Effector CD4-positive, alpha-beta T cell (primary cell): ENCODE results near the gene DDX49.
"Not testable (repeated sequence)": the region's sequence is repeated elsewhere in the genome, so short reads cannot be mapped to it uniquely, and the experiment has no call there.

ENCODE experiments used
- DNase-seq: peaks from one replicate; pipeline ENCODE4 v3.0.0-alpha.2; 2020

Gene DDX49

DNA sequence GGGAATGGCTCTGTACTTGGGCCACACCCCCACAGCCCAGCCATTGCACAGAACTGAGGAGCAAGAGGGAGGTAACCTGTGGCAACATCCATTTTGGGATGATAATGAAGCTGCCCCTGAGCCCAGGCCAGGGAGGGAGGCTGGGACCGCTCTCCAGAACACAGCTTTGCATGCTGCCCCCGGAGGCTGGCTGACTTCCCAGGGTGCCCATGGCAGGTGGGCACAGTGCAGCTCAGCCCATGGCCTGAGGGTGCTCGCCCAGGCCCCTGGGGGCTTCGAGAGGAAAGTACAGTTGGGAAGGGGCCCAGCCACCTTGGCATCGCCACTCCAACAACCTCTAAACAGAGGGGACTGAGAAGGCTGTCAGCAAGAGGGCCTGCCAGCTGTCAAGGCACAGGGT, 6.0 kb upstream of the DDX49 start:
- no peak for DNase-seq

DNA sequence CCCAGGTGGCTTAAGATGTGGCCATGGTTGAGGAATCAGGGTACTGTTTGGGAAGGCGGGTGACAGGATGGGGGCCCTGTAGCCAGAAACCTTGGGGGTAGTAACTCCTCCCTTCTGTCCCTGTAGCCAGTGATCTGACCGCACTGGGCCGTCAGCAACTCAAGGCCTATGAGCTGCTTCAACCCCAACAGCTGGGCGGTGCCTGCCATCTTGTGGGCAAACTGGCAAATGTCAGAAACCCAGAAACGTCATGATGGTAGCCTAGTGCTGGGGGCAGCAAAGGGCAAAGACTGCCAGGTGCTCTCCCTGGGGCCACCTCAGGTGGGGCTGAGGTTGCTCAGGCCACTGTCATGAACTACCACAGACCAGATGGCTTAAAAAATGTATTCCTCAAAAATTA, 3.9 kb upstream of the DDX49 start:
- no peak for DNase-seq

DNA sequence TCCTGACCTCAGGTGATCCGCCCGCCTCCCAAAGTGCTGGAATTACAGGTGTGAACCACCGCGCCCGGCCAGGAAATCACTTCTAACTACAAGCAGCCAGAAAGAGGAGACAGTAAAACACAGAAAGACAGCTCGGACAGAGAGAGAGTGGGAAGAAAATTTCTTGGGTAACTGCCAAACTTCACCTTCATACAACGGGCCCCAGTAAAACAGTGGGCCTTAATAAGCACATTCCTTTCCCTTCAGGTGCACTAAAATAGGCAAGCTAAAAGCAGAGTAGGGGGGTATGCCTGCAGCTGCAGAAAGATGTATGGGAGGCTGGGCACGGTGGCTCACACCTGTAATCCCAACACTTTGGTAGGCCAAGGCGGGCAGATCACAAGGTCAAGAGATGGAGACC, 1.9 kb upstream of the DDX49 start:
- DNase-seq: not testable (repeated sequence)

DNA sequence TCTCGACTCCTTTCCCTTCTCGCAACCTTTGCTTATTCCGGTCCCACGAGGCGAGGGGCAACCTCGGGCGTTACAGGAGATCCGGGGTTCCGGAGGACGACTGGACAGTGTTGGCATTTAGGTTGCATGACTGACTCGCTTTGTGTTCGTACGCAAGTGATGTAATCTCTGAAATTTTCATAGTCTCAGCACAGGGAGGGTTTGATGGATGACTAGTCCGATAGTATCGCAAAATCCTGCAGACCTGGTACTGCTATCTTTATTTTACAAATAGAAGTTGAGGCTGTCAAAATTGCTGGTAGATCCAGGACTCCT, 342 bp downstream of the DDX49 start:
- no peak for DNase-seq

DNA sequence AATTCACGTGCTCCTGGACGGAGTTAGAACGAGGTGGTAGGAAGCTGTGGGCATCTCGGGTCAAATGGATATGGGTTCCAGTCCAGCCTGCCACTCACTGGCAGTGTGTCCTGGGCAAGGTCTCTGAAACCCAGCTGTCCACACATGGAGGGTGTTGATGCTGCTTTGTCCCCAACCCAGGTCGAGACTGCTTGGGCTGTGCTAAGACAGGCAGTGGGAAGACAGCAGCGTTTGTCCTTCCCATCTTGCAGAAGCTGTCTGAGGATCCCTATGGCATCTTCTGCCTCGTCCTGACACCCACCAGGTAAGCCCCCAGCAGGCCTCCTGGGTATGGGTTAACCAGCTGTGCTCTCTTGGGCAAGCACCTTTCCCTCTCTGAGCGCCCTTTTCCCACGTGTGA, 885 bp downstream of the DDX49 start:
- no peak for DNase-seq

DNA sequence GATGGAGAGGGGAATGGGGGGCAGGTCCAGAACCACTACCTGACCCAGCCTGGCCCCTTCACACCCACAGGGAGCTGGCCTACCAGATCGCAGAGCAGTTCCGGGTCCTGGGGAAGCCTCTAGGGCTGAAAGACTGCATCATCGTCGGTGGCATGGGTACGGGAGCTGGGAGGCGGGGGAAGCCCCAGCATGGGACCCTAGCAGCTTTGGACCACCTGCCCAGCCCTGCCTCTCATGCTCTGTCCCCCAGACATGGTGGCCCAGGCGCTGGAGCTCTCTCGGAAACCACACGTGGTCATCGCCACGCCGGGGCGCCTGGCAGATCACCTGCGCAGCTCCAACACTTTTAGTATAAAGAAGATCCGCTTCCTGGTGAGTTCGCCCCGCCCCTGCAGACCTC, 2.1 kb downstream of the DDX49 start:
- DNase-seq: no peak

DNA sequence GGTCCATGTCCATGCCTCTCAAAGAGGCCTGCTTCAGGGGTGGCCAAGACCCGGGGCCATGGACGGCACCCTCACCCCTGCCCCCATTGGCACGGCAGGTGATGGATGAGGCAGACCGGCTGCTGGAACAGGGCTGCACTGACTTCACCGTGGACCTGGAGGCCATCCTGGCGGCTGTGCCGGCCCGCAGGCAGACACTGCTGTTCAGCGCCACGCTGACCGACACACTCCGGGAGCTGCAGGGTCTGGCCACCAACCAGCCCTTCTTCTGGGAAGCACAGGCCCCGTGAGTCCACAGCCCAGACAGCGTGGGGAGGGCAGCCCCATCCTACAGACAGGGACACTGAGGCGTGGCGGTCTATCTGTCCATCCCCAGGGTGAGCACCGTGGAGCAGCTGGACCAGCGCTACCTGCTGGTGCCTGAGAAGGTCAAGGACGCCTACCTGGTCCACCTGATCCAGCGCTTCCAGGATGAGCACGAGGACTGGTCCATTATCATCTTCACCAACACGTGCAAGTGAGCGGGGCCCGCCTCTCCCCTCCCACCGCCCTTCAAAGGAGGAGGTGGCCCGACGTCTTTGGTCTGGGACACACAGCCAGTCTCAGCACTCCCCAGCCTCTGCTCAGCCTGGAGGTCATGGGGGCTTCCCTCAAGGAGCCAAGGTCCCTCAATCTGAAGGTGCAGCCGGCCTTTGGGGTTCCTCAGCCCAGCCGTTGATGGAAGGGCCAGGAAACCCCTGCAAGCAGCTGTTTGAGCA, 2.9 kb downstream of the DDX49 start:
- DNase-seq: no peak

DNA sequence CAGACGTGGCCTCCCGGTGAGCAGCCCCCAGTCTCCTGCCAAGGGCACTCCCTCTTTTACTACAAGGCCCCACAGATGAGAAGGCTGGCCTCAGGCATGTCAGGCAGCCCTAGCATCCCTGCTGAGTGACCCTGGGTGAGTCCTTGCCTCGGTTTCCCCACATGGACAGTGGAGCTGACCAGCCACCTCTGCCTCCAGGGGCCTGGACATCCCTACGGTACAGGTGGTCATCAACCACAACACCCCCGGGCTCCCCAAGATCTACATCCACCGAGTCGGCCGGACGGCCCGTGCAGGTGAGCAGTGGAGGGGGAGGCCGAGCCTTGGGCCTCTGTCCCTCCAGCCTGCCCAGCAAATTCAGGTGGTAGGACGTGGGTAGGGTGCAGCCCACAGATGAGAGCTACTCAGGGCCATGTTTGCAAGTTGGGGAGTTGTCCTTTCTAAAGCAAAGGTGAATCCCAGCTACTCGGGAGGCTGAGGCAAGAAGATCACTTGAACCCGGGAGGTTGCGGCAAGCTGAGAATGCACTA, 5.2 kb downstream of the DDX49 start:
- DNase-seq: no peak

DNA sequence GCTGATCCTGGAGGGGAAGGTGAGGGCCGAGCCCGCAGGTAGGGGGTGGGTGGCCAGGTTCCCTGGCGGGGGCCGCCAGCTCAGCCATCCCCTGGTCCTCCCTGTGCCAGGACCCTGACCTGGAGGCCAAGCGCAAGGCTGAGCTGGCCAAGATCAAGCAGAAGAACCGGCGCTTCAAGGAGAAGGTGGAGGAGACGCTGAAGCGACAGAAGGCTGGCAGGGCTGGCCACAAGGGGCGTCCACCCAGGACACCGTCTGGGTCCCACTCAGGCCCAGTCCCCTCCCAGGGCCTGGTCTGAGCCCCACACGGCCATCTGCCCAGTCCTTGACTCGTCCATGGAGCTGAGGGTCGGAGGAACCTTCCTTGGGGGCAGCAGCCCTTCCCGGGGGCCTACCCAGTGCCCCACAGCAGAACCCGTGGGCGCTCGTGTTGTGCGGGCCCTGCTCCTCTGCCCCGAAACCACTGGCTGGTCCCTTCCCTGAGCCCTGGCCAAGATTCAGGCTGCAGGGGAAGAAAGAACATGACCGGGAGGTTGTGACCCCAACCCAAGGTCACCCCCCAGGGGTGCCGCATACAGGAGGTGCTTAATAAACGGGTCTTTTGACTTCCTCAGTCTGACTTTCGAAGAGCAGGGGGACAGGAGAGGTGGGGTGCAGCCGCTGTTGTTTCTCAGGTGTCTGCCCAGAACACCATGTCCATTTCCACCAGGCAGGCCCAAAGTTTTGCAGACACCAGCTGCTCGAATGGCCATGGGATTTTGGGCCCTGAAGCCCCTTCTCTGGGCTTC, 8.7 kb downstream of the DDX49 start:
- DNase-seq: no peak

DNA sequence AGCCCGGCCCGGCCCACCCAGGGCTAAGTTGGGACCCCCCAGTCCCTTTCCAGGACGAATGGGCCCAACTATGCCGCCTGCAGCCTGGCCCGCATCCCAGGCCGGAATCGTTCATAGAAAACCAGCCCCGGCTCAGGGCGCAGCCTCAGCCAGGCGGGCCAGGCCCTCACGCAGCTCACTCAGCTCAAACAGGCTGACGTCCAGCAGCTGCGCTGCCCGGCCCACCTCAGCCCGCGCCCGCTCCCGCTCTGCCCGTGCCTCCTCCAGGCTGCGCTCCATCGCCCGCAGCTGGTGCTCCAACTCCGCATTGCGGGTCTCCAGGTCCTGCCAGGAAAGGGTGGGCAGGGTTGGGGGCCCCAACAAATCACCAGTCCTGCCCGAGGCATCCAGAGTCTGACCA, 9.8 kb downstream of the DDX49 start:
- no peak for DNase-seq

DNA sequence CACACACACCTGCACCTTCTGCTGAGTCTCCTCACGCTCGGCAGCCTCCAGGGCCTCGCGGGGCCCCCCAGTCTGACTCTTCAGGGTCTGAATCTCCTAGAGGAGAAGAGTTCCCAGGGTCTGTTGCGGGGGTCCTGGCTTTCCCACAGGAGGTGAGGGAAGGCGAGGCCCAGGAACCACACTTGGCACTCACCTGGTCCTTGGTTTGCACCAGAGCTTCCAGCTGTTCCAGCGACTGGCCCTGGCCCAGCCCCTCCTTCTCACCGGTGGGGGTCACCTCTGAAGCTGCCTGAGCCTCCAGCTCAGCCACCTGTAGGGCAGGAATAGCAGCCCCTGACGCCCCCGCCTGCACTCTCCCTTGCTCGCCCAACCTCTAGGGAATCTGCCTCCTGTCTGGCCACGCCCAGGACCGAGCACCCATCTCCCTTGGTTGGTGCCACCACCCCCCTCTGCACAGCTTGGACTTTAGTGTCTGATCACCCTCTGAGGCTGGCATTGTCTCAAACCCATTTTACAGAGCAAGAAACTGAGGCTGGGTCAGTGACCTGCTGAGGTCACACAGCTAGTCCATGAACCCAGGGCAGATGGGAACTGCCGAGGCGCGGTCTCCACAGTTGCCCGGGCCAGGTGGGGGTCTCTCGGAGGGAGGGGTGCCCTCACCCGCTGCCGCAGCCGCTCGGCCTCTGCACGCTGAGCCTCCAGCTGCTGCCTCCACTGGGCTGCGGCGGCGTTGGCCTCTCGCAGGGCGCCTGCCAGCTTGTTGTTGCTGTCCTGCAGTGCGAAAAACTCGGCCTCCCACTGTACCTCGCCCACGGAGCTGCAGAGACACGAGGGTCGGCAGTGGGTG, 12.0 kb downstream of the DDX49 start:
- no peak for DNase-seq

DNA sequence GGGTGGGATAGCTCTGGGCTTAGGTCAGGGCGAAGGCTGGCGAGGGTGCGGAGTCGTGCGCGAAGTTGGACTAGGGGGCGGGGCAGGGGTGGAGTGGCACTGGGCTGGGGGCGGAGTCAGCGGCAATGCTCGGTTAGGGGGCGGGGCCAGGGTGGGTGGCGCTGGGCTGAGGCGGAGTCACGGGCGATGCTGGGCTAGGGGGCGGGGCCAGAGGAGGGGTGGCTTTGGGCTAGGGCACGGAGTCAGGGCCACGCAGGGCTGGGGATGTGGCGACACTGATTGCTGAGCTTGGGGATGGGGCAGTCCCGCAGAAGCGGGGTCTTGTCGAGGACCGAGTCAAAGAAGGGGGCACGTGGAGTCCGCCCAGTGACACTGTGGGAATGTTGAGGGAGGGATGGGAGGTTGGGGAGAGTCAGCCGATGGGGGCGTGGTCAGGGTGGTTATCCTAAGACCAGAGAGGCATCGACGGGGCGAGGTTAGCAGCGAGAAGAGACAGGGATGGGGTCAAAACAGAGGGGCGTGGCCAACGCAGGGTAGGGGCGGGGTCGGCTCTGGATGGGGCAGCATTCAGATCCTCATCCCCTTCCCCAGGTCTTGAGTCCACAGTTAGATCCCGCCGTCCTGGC, 12.8 kb downstream of the DDX49 start:
- peak; percentile 78 for DNase-seq

DNA sequence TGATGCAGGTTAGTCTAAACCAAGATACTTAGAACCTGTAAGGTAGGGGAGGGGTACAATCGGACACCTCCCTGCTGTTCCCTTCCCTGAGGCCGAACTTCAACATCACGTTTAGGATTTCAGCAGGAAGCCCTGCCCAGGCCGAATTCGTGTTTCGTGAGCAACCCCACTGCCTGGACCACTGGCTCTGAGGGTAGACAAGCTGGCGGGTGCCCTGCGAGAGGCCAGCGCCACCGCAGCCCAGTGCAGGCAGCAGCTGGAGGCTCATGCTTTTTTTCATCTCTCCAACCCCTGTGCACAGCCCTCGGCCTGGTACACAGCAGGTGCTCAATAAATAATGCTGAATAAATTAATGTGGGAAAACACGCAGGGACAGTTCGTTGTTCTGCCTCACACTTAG, 13.8 kb downstream of the DDX49 start:
- DNase-seq: no peak

DNA sequence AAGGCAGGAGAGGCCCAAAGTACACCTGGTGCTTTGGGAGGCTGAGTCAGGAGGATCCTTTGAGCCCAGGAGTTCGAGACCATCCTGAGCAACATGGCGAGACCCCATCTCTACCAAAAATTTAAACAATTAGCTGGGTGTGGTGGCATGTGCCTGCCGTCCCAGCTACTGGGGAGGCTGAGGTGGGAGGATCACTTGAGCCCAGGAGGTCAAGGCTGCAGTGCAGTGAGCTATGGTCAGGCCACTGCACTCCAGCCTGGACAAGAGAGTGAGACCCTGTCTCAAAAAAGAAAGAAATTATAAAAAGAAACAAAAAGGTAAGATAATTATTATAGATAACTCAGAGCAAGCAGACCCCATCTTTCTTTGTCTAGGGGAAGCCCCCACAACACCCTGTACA, 19.6 kb downstream of the DDX49 start:
- no peak for DNase-seq

DNA sequence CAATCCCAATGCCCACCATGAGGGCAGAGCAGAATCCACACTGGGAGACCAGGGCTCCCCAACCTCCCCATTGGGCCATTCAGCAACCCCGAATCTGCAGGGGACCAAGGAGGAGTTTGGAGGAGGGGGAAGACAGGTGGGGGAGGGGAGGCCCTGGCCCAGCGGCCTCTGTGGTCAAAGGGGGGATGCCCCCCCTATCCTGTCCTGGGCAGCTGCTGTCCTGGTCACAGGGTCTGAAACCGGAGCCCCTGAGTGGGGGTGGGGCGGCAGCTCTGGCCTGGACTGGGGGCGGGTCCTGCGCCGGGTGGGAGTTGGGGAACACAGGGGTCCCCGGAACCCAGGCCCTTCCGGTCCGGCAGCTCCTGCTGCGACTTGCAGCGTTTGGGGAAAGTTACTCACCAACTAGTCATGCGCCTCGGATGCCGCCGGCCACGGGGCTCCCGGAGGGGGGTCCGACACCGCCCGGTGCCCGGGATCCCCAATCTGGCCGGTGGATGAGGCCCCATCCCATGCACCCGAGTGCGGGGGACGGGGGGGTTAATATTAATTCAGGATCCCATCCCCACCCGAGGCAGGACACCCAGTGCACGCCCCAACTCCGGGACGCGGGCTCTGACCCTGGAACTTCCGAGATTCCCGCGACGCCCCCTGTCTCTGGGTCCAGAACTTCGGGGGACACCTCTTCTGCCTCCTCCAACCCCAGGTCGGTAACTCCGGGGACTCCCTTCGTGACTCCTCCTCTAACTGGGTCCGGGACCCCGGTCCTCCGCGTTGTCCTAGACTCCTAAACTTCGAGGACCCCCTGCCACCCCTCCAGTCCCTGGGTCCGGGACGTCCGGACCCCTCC, 20.6 kb downstream of the DDX49 start:
- DNase-seq: no peak

DNA sequence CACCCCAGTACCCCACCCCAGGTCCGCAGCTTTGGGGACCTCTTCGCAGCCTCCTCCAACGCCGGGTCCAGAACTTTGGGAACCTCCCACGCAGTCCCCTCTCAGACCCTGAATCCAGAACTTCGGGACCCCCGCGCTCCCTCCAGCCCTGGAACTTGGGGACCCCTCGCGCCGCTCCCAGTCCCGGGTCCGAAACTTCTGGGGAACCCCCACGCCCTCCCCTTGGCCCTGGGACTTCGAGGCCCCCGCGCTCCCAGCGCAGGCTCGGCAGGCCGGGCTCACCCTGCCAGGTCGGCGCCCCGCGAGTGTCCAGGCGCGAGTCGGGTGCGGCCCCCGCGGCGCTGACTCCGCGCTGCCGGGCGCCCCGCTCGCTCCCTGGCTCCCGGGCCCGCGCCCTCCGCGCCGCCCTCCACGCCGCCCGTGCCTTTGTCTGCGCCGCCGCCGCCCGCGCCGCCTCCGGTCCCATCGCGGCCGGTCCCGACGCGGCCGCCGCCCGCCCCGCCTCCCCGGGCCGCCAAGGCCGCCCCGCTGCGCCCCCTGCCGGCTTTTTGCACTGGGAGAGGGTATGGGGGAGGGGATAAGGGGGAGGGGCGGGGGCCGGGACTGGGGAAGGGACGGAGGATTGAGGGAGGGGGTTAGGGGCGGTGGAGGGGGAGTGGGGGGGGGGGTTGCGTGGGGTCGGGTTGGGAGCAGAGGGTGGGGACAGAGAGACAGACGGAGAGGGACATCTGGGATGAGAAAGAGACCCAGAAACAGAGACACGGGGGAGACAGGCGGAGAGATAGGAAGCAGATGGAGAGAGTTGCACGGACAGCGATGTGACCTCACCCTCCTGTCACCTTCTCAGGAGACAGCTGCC, 21.5 kb downstream of the DDX49 start, which contains the start of gene HOMER3:
Gene HOMER3, minus strand, starts transcription at position 449 of the 859 bp plus-strand sequence. CDS start 2,235 bp downstream, outside the sequence.
- peak; percentile 64 for DNase-seq

DNA sequence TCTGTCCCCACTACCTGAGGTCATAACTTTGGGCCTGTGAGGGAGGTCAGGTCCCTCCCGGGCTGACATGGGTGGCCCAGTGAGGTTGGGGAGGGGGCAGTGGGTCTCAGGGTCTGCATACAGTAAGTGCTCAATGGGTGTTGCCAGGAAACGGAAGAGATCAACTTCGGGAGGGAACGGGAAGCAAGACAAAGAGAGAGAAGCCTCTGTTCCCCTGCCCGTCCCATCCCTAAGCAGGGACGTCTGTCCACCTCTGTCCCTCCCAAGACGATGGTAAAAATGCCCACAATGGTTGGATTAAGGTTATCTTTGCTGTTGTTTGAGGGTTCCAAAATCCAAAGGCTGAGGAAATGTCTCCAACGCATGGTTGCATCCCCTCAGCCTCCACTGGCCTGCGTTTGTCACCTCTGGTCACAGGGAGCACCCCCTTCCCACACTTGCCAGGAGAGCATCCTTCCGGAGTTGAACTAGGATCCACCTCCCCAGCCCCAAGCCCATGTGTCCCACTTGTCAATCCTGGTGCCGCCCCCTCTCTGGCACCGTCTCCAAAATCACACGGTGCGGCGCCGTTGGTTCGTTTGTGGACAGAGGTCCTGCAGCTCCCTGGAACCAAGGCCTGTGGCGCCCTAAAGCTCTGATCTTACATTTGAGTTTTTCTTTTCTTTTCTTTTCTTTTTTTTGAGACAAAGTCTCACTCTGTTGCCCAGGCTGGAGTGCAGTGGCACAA, 22.3 kb downstream of the DDX49 start:
- DNase-seq: no peak

DNA sequence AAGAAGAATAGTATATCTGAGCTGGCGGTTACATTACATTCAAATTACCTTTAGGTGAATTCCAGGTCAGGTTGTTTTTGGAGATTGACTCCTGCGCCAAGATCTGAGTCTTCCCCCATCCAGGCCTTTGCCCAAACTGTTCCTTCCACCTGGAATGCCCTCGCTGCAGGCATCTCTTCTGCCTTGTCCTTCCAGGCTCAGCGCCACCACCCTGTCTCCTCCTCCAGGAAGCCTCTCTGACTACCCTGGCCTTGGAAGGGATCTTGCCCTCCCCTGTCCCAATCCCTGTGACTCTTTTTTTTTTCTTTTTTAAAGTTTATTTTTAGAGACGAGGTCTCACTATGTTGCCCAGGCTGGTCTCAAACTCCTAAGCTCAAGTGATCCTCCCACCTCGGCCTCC, 23.2 kb downstream of the DDX49 start:
- no peak for DNase-seq

DNA sequence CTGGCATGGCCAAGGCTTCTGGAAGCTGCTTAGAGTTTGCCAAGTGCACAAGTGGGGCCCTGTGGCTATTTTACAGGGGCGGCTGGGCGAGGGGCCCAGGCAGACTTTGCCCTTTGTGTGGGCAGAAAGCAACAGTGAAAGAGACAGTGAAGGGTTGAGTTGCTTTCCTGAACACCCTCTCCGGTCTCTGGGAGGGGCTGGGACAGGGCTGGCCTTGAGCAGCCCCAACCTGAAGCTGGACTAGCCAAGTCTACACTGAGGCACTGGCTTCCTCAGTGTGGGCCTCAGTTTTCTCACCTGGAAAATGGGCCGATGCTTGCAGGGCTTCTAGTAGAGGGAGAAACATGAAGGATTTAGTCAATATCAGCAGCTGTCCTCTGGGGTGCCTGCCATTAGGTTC, 23.9 kb downstream of the DDX49 start:
- DNase-seq: no peak

DNA sequence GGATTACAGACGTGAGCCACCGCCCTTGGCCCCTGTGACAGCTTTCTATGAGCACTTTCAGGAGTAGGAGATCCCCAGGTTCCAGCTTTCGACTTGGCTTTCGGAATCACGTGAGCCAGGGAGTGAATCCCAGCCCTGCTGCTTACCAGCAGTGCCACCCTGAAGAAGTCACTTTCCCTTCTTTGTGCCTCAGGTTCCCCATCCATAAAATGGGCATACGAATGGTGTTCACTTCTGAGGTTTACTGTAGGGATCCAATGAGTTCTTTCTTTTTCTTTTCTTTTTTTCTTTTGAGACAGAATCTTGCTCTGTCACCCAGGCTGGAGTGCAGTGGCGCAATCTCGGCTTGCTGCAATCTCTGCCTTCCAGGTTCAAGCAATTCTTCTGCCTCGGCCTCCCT, 25.8 kb downstream of the DDX49 start:
- DNase-seq: no peak
